H1 (cell line): Measurements from ENCODE around the gene ASTN2. TPM values are rescaled to one million over a fixed set of nuclear protein-coding genes. Genes with fewer than 3 reads are reported as not detected.

ENCODE experiments used
- CTCF ChIA-PET: fragments of 300-600 bp; sonication (Branson Sonifier 250); formaldehyde crosslinking; loops from one replicate; lab custom pipeline; 2021; ENCODE audit not compliant: partially characterized antibody; lab: Charles Lee
- POLR2A ChIA-PET: fragments of 300-600 bp; sonication (Branson Sonifier 250); formaldehyde crosslinking; loops from one replicate; lab custom pipeline; 2021; ENCODE audit warnings: inconsistent platforms; ENCODE audit not compliant: partially characterized antibody; lab: Charles Lee
- DNase-seq, 2 experiments: peaks; one replicate each; pipeline versions ENCODE4 v3.0.0 to v3.0.0-alpha.2; 2010 to 2022; ENCODE audit warnings: low spot score in 2 of 2, low read depth in 1 of 2, mixed read lengths in 1 of 2
- FAIRE-seq: peaks from 2 replicates; lab custom pipeline; 2011; peaks lifted over from hg19 to GRCh38; lab: Jason Lieb, UNC
- H2AFZ ChIP-seq: 2 replicates; pipeline ENCODE4 v1.8.1; 2012; ENCODE audit warnings: low read length, inconsistent platforms
- H2AK5ac ChIP-seq: 2 replicates; pipeline ENCODE4 v1.6.1; 2013; ENCODE audit warnings: low read depth, low read length
- H2BK120ac ChIP-seq: replicated peaks from 2 replicates; pipeline ENCODE3; 2013; ENCODE audit warnings: low read depth, low read length, inconsistent platforms
- H2BK12ac ChIP-seq: 2 replicates; pipeline ENCODE4 v1.6.1; 2013; ENCODE audit warnings: low read depth, low read length
- H2BK15ac ChIP-seq: 2 replicates; pipeline ENCODE4 v1.6.1; 2013; ENCODE audit warnings: low read length
- H2BK20ac ChIP-seq: 2 replicates; pipeline ENCODE4 v1.6.1; 2013; ENCODE audit warnings: low read length
- H2BK5ac ChIP-seq: 2 replicates; pipeline ENCODE4 v1.6.1; 2013; ENCODE audit warnings: low read depth, low read length
- H3K14ac ChIP-seq: 2 replicates; pipeline ENCODE4 v1.6.1; 2013; ENCODE audit warnings: inconsistent platforms; ENCODE audit not compliant: insufficient read length
- H3K18ac ChIP-seq: 2 replicates; pipeline ENCODE4 v1.6.1; 2013; ENCODE audit warnings: low read length; ENCODE audit errors: extremely low read depth
- H3K23ac ChIP-seq: 2 replicates; pipeline ENCODE4 v1.6.1; 2013; ENCODE audit warnings: inconsistent platforms; ENCODE audit not compliant: insufficient read length
- H3K23me2 ChIP-seq: 2 replicates; pipeline ENCODE4 v1.6.1; 2013; ENCODE audit warnings: low read depth, low read length
- H3K27ac ChIP-seq: 2 replicates; pipeline ENCODE4 v1.6.1; 2011; ENCODE audit warnings: low read depth, low read length, inconsistent platforms
- H3K27me3 ChIP-seq, 4 experiments: replicated peaks in 1 of 4; 1 replicate in 1 of 4; 2 replicates in 3 of 4; pipeline versions ENCODE4 v1.6.1 to v1.8.1; 2011 to 2013; ENCODE audit warnings: low read length in 3 of 4, mild to moderate bottlenecking in 3 of 4, inconsistent platforms in 2 of 4, mixed read lengths in 2 of 4, moderate library complexity in 1 of 4; ENCODE audit not compliant: control insufficient read depth in 3 of 4, insufficient read depth in 3 of 4; ENCODE audit errors: extremely low read depth in 1 of 4
- H3K36me3 ChIP-seq, 4 experiments: 2 replicates each; pipeline versions ENCODE4 v1.6.1 to v1.8.1; 2011 to 2013; ENCODE audit warnings: mild to moderate bottlenecking in 4 of 4, low read length in 3 of 4, moderate library complexity in 2 of 4, control low read depth in 1 of 4, inconsistent platforms in 1 of 4; ENCODE audit not compliant: insufficient read depth in 4 of 4, control insufficient read depth in 2 of 4
- H3K4ac ChIP-seq: replicated peaks from 2 replicates; pipeline ENCODE3; 2013; ENCODE audit warnings: low read length, low read depth, mixed read lengths, inconsistent platforms; ENCODE audit not compliant: insufficient read length
- H3K4me1 ChIP-seq, 4 experiments: replicated peaks in 1 of 4; 1 replicate in 1 of 4; 2 replicates in 3 of 4; pipeline versions ENCODE4 v1.6.1 to v1.8.1; 2011 to 2013; ENCODE audit warnings: low read length in 3 of 4, inconsistent platforms in 2 of 4, mixed read lengths in 1 of 4; ENCODE audit not compliant: insufficient read depth in 4 of 4, control insufficient read depth in 3 of 4
- H3K4me2 ChIP-seq, 2 experiments: 2 replicates each; pipeline versions ENCODE4 v1.6.1 to v1.8.1; 2011 to 2013; ENCODE audit warnings: low read depth in 2 of 2, low read length in 2 of 2, control low read depth in 1 of 2, inconsistent platforms in 1 of 2, mild to moderate bottlenecking in 1 of 2; ENCODE audit not compliant: insufficient read depth in 1 of 2
- H3K4me3 ChIP-seq, 4 experiments: fragments of 200-600, 300-600 bp in 1 of 4; sonication (generic), shearing (Covaris generic), sonication (Bioruptor Twin) in 1 of 4; 2 replicates each; pipeline versions ENCODE4 v1.5.1 to v1.8.1; 2011 to 2016; ENCODE audit warnings: low read length in 4 of 4, low read depth in 3 of 4, control low read depth in 2 of 4, inconsistent platforms in 2 of 4, mild to moderate bottlenecking in 2 of 4, mixed read lengths in 1 of 4, moderate library complexity in 1 of 4; ENCODE audit not compliant: insufficient read depth in 2 of 4; ENCODE audit errors: extremely low read depth in 1 of 4
- H3K56ac ChIP-seq: replicated peaks from 2 replicates; pipeline ENCODE3; 2013; ENCODE audit warnings: low read depth, mild to moderate bottlenecking, mixed read lengths, low read length, inconsistent platforms; ENCODE audit not compliant: insufficient read length
- H3K79me1 ChIP-seq: 2 replicates; pipeline ENCODE4 v1.6.1; 2013; ENCODE audit warnings: low read depth, low read length, control low read depth
- H3K79me2 ChIP-seq, 2 experiments: 2 replicates each; pipeline versions ENCODE4 v1.6.1 to v1.8.1; 2012 to 2013; ENCODE audit warnings: low read length in 2 of 2, mild to moderate bottlenecking in 2 of 2, inconsistent platforms in 1 of 2; ENCODE audit not compliant: insufficient read depth in 2 of 2, control insufficient read depth in 1 of 2
- H3K9ac ChIP-seq, 4 experiments: replicated peaks in 1 of 4; 1 replicate in 1 of 4; 2 replicates in 3 of 4; pipeline versions ENCODE4 v1.6.1 to v1.8.1; 2011 to 2013; ENCODE audit warnings: low read depth in 3 of 4, low read length in 3 of 4, control low read depth in 2 of 4, mild to moderate bottlenecking in 2 of 4, moderate library complexity in 2 of 4, inconsistent platforms in 1 of 4; ENCODE audit errors: extremely low read depth in 1 of 4
- H3K9me3 ChIP-seq, 2 experiments: 2 replicates each; pipeline versions ENCODE4 v1.6.1 to v1.8.1; 2012 to 2013; ENCODE audit warnings: mild to moderate bottlenecking in 2 of 2, moderate library complexity in 2 of 2, control low read depth in 1 of 2, inconsistent platforms in 1 of 2, low read depth in 1 of 2, low read length in 1 of 2, mixed read lengths in 1 of 2; ENCODE audit not compliant: insufficient read depth in 2 of 2
- H4K20me1 ChIP-seq, 2 experiments: replicated peaks in 1 of 2; 2 replicates each; pipeline versions ENCODE3 to v1.8.1; 2011 to 2013; ENCODE audit warnings: inconsistent platforms in 2 of 2, low read length in 2 of 2, mild to moderate bottlenecking in 1 of 2; ENCODE audit not compliant: insufficient read depth in 2 of 2, control insufficient read depth in 1 of 2
- H4K5ac ChIP-seq: 2 replicates; pipeline ENCODE4 v1.6.1; 2013; ENCODE audit warnings: low read length, low read depth, mixed read lengths, inconsistent platforms; ENCODE audit not compliant: insufficient read length
- H4K8ac ChIP-seq: 2 replicates; pipeline ENCODE4 v1.8.0; 2013; ENCODE audit warnings: mild to moderate bottlenecking, moderate library complexity, low read length, inconsistent platforms; ENCODE audit not compliant: insufficient read depth; ENCODE audit errors: extremely low read depth
- H4K91ac ChIP-seq: replicated peaks from 2 replicates; pipeline ENCODE3; 2013; ENCODE audit warnings: low read length, mixed read lengths, inconsistent platforms; ENCODE audit not compliant: insufficient read length
- BCL11A ChIP-seq, 2 experiments: IDR thresholded peaks; one replicate each; pipeline ENCODE4 v1.6.1; 2011; ENCODE audit warnings: low read depth in 2 of 2, low read length in 2 of 2, mild to moderate bottlenecking in 2 of 2
- NRF1 ChIP-seq: IDR thresholded peaks from 2 replicates; pipeline ENCODE4 v1.6.1; 2011; ENCODE audit warnings: mild to moderate bottlenecking, low read depth, low read length, improper control_type of control experiment
- WGBS, 2 experiments: shearing (Covaris generic) in 1 of 2; methylation state at CpG; one replicate each; pipeline versions ENCODE4 v1.1.6 to v1.1.7; 2013 to 2015; ENCODE audit warnings: low lambda C conversion rate in 2 of 2, mixed read lengths in 2 of 2, inconsistent platforms in 1 of 2, low coverage in 1 of 2, missing lambda C conversion rate in 1 of 2; ENCODE audit not compliant: insufficient replicate concordance in 2 of 2, insufficient coverage in 1 of 2, insufficient read length in 1 of 2; ENCODE audit errors: extremely low coverage in 1 of 2, missing lambda C conversion rate in 1 of 2; 5-methylcytosine and 5-hydroxymethylcytosine counted together
- polyA plus RNA-seq, 7 experiments: library from polyadenylated mRNA; depleted of rRNA in 3 of 7; stranded (reverse) in 5 of 7; unstranded in 2 of 7; fragments of >200 nt in 5 of 7; fragments of 200-250 nt in 2 of 7; gene quantifications; 1 replicate in 5 of 7; 2 replicates in 1 of 7; 4 replicates in 1 of 7; pipeline versions ENCODE4 v1.2.1 to v1.2.3, GENCODE V29; 2011 to 2013; ENCODE audit warnings: missing spikeins in 2 of 7, mixed read lengths in 2 of 7
- total RNA-seq: library from RNA; stranded (reverse); fragmentation: NEBNext Ultra II Directional; extraction: Animal tissue kit (Norgen Biotek cat#: 25700); gene quantifications from 2 replicates; pipeline ENCODE4 v1.2.1, GENCODE V29; 2021

Gene ASTN2
- total and polyA plus RNA-seq, 2 of the 8 experiments (the other 6 are each of a cell fraction or from before 2014, with no cell fraction given) = 8.2 to 13.7 TPM

GRCh38 chr9:117002686-117003085 is 412.2 kb downstream of the ASTN2 start:
- no peak overlapping the region for H3K23ac ChIP-seq
- H4K5ac ChIP-seq = no peak overlapping the region
- H2BK15ac ChIP-seq = no peak overlapping the region
- no peak overlapping the region for H4K8ac ChIP-seq
- H3K9ac ChIP-seq = no peak overlapping the region
- no peak overlapping the region for H2BK120ac ChIP-seq
- H4K91ac ChIP-seq = no peak overlapping the region
- no peaks in the 10 kb centered on the region for H3K9me3 ChIP-seq
- H3K56ac ChIP-seq = no peak overlapping the region
- H2AK5ac ChIP-seq = no peak overlapping the region
- FAIRE-seq (no peak), DNase-seq (no peak)
- H3K4me2 ChIP-seq = no peak overlapping the region
- H3K4ac ChIP-seq = no peak overlapping the region
- no peak overlapping the region for H2BK5ac ChIP-seq
- H3K79me1 ChIP-seq = no peaks in the 10 kb centered on the region
- H3K36me3 ChIP-seq = no peaks in the 10 kb centered on the region
- no peak overlapping the region for H2AFZ ChIP-seq
- H3K14ac ChIP-seq = no peak overlapping the region
- H3K23me2 ChIP-seq = no peaks in the 10 kb centered on the region
- H3K79me2 ChIP-seq = no peaks in the 10 kb centered on the region
- ChIA-PET CTCF (interaction anchor here (1.0 kb wide), 1 partner anchor 11 kb away, joined by 3 read pairs; no protein-coding TSS in a partner anchor), POLR2A (interaction anchor here (0.5 kb wide), 1 partner anchor 322 kb away, joined by 3 read pairs; no protein-coding TSS in a partner anchor)
- H2BK20ac ChIP-seq = no peak overlapping the region
- no peaks in the 10 kb centered on the region for H4K20me1 ChIP-seq
- no peak overlapping the region for H2BK12ac ChIP-seq
- no peak overlapping the region for H3K18ac ChIP-seq
- TF ChIP-seq NRF1 = no peak
- TF ChIP-seq BCL11A (IDR thresholded peaks at IDR 0.05; ENCODE audit: low read depth in 2 of 2, low read length in 2 of 2) = no peak
- H3K27me3 ChIP-seq = no peaks in the 10 kb centered on the region
- 87% methylated on average over 3 of the region's 3 CpGs; no CpG with 5 or more reads in 1 of the 2 experiments for WGBS, 2 experiments
- no peak overlapping the region for H3K4me3 ChIP-seq
- no peak overlapping the region for H3K27ac ChIP-seq
- H3K4me1 ChIP-seq = no peaks in the 10 kb centered on the region
